ENCODE measurements around the gene TRIM33.

- TF ChIP-seq POLR2A (IDR thresholded peaks at IDR 0.05) (no peak), EP300 (IDR thresholded peaks at IDR 0.05) (no peak), CTCF (IDR thresholded peaks at IDR 0.05) (no peak), POLR2AphosphoS5 (IDR thresholded peaks at IDR 0.05) (no peak)
Measured at GRCh38 chr1:114468710-114469468, 42.1 kb downstream of the TRIM33 start.
